OCI-LY3 (cell line): Measurements from ENCODE around the gene BRMS1.

Source experiments
- H2AFZ ChIP-seq: fragments of 200-600, 300-600 bp; shearing (Covaris generic); 2 replicates; pipeline ENCODE4 v1.6.0; 2014; ENCODE audit warnings: antibody characterized with exemption, low read depth, low read length
- H3K27ac ChIP-seq: fragments of 200-600, 300-600 bp; sonication (generic); 2 replicates; pipeline ENCODE4 v1.5.1; 2014; ENCODE audit warnings: mild to moderate bottlenecking, low read length, moderate library complexity, mixed read lengths
- H3K27me3 ChIP-seq: fragments of 200-600, 300-600 bp; sonication (generic); 2 replicates; pipeline ENCODE4 v1.6.1; 2014; ENCODE audit warnings: low read depth, low read length, mixed read lengths
- H3K36me3 ChIP-seq: fragments of 200-600, 300-600 bp; sonication (generic); replicated peaks from 2 replicates; pipeline ENCODE3; 2014; ENCODE audit warnings: low read depth, low read length, mixed read lengths
- H3K4me1 ChIP-seq: fragments of 300-600, 200-600 bp; sonication (generic); 2 replicates; pipeline ENCODE4 v1.6.1; 2014; ENCODE audit warnings: low read length, mixed read lengths
- H3K4me2 ChIP-seq: fragments of 200-600, 300-600 bp; sonication (generic); 2 replicates; pipeline ENCODE4 v1.6.1; 2014; ENCODE audit warnings: low read length, mixed read lengths
- H3K4me3 ChIP-seq: fragments of 300-600, 200-600 bp; sonication (generic); 2 replicates; pipeline ENCODE4 v1.5.1; 2014; ENCODE audit warnings: antibody characterized with exemption, mild to moderate bottlenecking, low read length, moderate library complexity
- H3K79me2 ChIP-seq: fragments of 300-600, 200-600 bp; shearing (Covaris generic); 2 replicates; pipeline ENCODE4 v1.6.1; 2014; ENCODE audit warnings: mild to moderate bottlenecking, low read length, mixed read lengths
- H3K9ac ChIP-seq: fragments of 300-600, 200-600 bp; shearing (Covaris generic); 2 replicates; pipeline ENCODE4 v1.6.0; 2014; ENCODE audit warnings: mild to moderate bottlenecking, low read length, moderate library complexity
- H3K9me3 ChIP-seq: fragments of 200-600, 300-600 bp; shearing (Covaris generic); 2 replicates; pipeline ENCODE4 v1.6.1; 2014; ENCODE audit warnings: low read length, mixed read lengths; ENCODE audit not compliant: insufficient read depth
- H4K20me1 ChIP-seq: fragments of 200-600, 300-600 bp; sonication (generic); 2 replicates; pipeline ENCODE4 v1.6.1; 2016; ENCODE audit warnings: low read length, mixed read lengths; ENCODE audit not compliant: insufficient read depth
- CTCF ChIP-seq: fragments of 200-600, 300-600 bp; sonication (generic); IDR thresholded peaks from 2 replicates; pipeline ENCODE4 v1.5.1; 2014; ENCODE audit warnings: antibody characterized with exemption, low read length, low read depth
- EZH2phosphoT487 ChIP-seq: fragments of 200-600 bp; shearing (Covaris generic); IDR thresholded peaks from 2 replicates; pipeline ENCODE4 v1.6.1; 2018; ENCODE audit warnings: antibody characterized with exemption, mixed run types, low read depth

Gene BRMS1

GRCh38 chr11:66367561-66368312 is 22.8 kb upstream of the BRMS1 start:
- Histone ChIP-seq H2AFZ (no peak overlapping the region), H3K4me2 (no peak overlapping the region), H3K4me1 (peaks cover 3% of the 10 kb centered on the region), H3K27ac (no peak overlapping the region), H3K4me3 (no peak overlapping the region), H4K20me1 (no peaks in the 10 kb centered on the region), H3K9ac (no peak overlapping the region), H3K79me2 (no peaks in the 10 kb centered on the region), H3K36me3 (no peaks in the 10 kb centered on the region), H3K9me3 (no peaks in the 10 kb centered on the region), H3K27me3 (no peaks in the 10 kb centered on the region)
- TF ChIP-seq CTCF (no peak), EZH2phosphoT487 (no peak)

- no peaks in the 10 kb centered on the region for H4K20me1 ChIP-seq
- TF ChIP-seq CTCF = no peak
- no peak for TF ChIP-seq EZH2phosphoT487
- no peaks in the 10 kb centered on the region for H3K4me1 ChIP-seq
- no peaks in the 10 kb centered on the region for H3K79me2 ChIP-seq
- H3K27ac ChIP-seq = no peak overlapping the region
- H3K4me3 ChIP-seq = no peak overlapping the region
- H3K27me3 ChIP-seq = no peaks in the 10 kb centered on the region
- no peak overlapping the region for H3K9ac ChIP-seq
- H3K4me2 ChIP-seq = no peak overlapping the region
- H3K9me3 ChIP-seq = no peaks in the 10 kb centered on the region
- no peak overlapping the region for H2AFZ ChIP-seq
- H3K36me3 ChIP-seq = no peaks in the 10 kb centered on the region
Measured at GRCh38 chr11:66366844-66367477, 22.1 kb upstream of the BRMS1 start.

GRCh38 chr11:66365711-66366619 is 21.1 kb upstream of the BRMS1 start:
- H3K4me3 ChIP-seq = no peak overlapping the region
- H3K79me2 ChIP-seq = no peaks in the 10 kb centered on the region
- no peaks in the 10 kb centered on the region for H3K4me1 ChIP-seq
- no peaks in the 10 kb centered on the region for H3K27me3 ChIP-seq
- H3K27ac ChIP-seq = no peak overlapping the region
- no peak for TF ChIP-seq EZH2phosphoT487
- H3K9me3 ChIP-seq = no peaks in the 10 kb centered on the region
- no peak overlapping the region for H3K4me2 ChIP-seq
- no peaks in the 10 kb centered on the region for H3K36me3 ChIP-seq
- no peaks in the 10 kb centered on the region for H4K20me1 ChIP-seq
- H2AFZ ChIP-seq = no peak overlapping the region
- H3K9ac ChIP-seq = no peak overlapping the region

GRCh38 chr11:66365166-66365565 is 20.3 kb upstream of the BRMS1 start:
- Histone ChIP-seq H3K4me1 (no peaks in the 10 kb centered on the region), H2AFZ (no peak overlapping the region), H4K20me1 (no peaks in the 10 kb centered on the region), H3K79me2 (no peaks in the 10 kb centered on the region), H3K9ac (no peak overlapping the region), H3K4me2 (no peak overlapping the region), H3K9me3 (no peaks in the 10 kb centered on the region), H3K27ac (no peak overlapping the region), H3K27me3 (no peaks in the 10 kb centered on the region), H3K4me3 (no peak overlapping the region), H3K36me3 (no peaks in the 10 kb centered on the region)
- TF ChIP-seq EZH2phosphoT487 (no peak), CTCF (no peak)
